Ovary (tissue), 9 donors: Measurements from ENCODE around the gene MTX2. TPM values are rescaled to one million over a fixed set of nuclear protein-coding genes. Genes with fewer than 3 reads are reported as not detected.

Experiments
- DNase-seq, 5 donors: peaks; one replicate each; pipeline ENCODE4 v3.0.0-alpha.2; 2019 to 2020
- H3K27ac ChIP-seq, 2 donors: fragments of 200-600 bp; one replicate each; pipeline versions ENCODE4 v1.5.1 to v1.8.0; 2019 to 2022
- H3K27me3 ChIP-seq: fragments of 200-600 bp; one replicate; pipeline ENCODE4 v1.8.0; 2022
- H3K36me3 ChIP-seq: fragments of 200-600 bp; sonication (generic); one replicate; pipeline ENCODE4 v1.5.1; 2019
- H3K4me1 ChIP-seq: one replicate; pipeline ENCODE4 v1.8.1; 2013; ENCODE audit warnings: mild to moderate bottlenecking, moderate library complexity; ENCODE audit not compliant: insufficient read depth
- H3K4me3 ChIP-seq: fragments of 200-600 bp; sonication (generic); one replicate; pipeline ENCODE4 v1.5.1; 2017
- H3K9me3 ChIP-seq, 2 donors: fragments of 200-600 bp in 1 of 2; sonication (generic) in 1 of 2; one replicate each; pipeline versions ENCODE4 v1.5.1 to v1.8.1; 2013 to 2019; ENCODE audit warnings: mild to moderate bottlenecking in 1 of 2, moderate library complexity in 1 of 2
- EP300 ChIP-seq: sonication (generic); formaldehyde crosslinking; IDR thresholded peaks from one replicate; pipeline ENCODE4 v1.6.1; 2017; ENCODE audit warnings: antibody characterized with exemption
- POLR2A ChIP-seq: fragments of 450-650 bp; IDR thresholded peaks from one replicate; pipeline ENCODE4 v1.6.1; 2017; ENCODE audit warnings: antibody characterized with exemption, mild to moderate bottlenecking, moderate library complexity
- WGBS, 3 donors: extraction: QIAGEN DNeasy Blood & Tissue Kit in 1 of 3; methylation state at CpG; one replicate each; pipeline versions ENCODE4 v1.1.5 to v1.1.7; 2013 to 2017; 5-methylcytosine and 5-hydroxymethylcytosine counted together
- intact Hi-C, 4 donors: fragments of 100-400 bp; cut with DNase I; formaldehyde crosslinking; loops; one replicate each; pipeline versions ENCODE4 v1.11.0 to v1.15.1; 2022 to 2023
- polyA plus RNA-seq, 2 donors: library from polyadenylated mRNA; stranded (reverse); fragments of 200-250 nt in 1 of 2; fragments of 350-450 nt in 1 of 2; fragmentation: Illumina TruSeq in 1 of 2; extraction: RNeasy Lipid Tissue Mini Kit (QIAGEN cat#74804) in 1 of 2; gene quantifications; one replicate each; pipeline ENCODE4 v1.2.3, GENCODE V29; 2013 to 2014
- total RNA-seq, 7 donors: library from RNA; depleted of rRNA in 2 of 7; stranded (reverse); fragments of >200 nt in 2 of 7; fragmentation: NEBNext Ultra II Directional in 3 of 7; extraction: Animal tissue kit (Norgen Biotek cat#: 25700) in 3 of 7; gene quantifications; one replicate each; pipeline versions ENCODE4 v1.1.0 to v1.2.4, GENCODE V29; 2016 to 2023
- TF ChIP-seq, protein P1 (sequence below), 3 donors: fragments of 450-650 bp in 2 of 3; fragments of 200-600 bp in 1 of 3; IDR thresholded peaks; one replicate each; pipeline versions ENCODE4 v1.5.1 to v1.8.0; 2016 to 2022; ENCODE audit warnings: antibody characterized with exemption in 3 of 3, mild to moderate bottlenecking in 1 of 3
- donor health status: DM: no; HTN: no; CAD: no; lungs with moderate emphysema.
- donor health status: DM: no; HTN: no; CAD: no.
- donor health status: Bipolar disorder and iron deficiency.
- donor health status: DM: yes; HTN: yes; CAD: no.
- donor health status: DM: no; HTN: no; CAD: no.
- donor health status: DM: yes; HTN: yes; CAD: no.

The MTX2 gene
- total and polyA plus RNA-seq, 9 donors: 15.2 to 36.8 (median 19.8) TPM

DNA sequence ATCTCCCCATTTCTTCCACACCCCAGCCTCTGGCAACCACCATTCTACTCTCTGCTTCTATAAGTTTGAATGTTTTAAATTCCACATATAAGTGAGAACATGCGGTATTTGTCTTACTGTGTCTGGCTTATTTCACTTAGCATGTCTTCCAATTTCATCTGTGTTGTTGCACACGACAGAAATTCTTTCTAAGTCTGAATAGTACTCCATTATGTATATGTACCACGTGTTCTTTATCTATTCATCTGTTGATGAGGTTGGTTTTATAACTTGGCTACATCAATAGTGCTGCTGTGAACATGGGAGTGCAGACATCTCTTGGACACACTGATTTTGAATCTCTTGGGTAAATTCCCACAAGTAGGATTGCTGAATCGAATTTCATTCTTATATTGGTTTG is 31.8 kb upstream of the MTX2 start:
- Histone ChIP-seq H3K9me3 (no peaks in the 10 kb centered on the region), H3K27me3 (no peaks in the 10 kb centered on the region), H3K4me3 (no peak overlapping the region), H3K36me3 (no peaks in the 10 kb centered on the region), H3K4me1 (no peaks in the 10 kb centered on the region), H3K27ac (no peak overlapping the region)
- TF ChIP-seq POLR2A (no peak), EP300 (no peak)
- TF ChIP-seq, protein P1, sequence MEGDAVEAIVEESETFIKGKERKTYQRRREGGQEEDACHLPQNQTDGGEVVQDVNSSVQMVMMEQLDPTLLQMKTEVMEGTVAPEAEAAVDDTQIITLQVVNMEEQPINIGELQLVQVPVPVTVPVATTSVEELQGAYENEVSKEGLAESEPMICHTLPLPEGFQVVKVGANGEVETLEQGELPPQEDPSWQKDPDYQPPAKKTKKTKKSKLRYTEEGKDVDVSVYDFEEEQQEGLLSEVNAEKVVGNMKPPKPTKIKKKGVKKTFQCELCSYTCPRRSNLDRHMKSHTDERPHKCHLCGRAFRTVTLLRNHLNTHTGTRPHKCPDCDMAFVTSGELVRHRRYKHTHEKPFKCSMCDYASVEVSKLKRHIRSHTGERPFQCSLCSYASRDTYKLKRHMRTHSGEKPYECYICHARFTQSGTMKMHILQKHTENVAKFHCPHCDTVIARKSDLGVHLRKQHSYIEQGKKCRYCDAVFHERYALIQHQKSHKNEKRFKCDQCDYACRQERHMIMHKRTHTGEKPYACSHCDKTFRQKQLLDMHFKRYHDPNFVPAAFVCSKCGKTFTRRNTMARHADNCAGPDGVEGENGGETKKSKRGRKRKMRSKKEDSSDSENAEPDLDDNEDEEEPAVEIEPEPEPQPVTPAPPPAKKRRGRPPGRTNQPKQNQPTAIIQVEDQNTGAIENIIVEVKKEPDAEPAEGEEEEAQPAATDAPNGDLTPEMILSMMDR (IDR thresholded peaks at IDR 0.05): no peak
- DNase-seq: no peak
- 64 to 72% (median 64%) methylated on average over 4 of the region's 4 CpGs for WGBS, 3 donors
- intact Hi-C loops: no loop called here

DNA sequence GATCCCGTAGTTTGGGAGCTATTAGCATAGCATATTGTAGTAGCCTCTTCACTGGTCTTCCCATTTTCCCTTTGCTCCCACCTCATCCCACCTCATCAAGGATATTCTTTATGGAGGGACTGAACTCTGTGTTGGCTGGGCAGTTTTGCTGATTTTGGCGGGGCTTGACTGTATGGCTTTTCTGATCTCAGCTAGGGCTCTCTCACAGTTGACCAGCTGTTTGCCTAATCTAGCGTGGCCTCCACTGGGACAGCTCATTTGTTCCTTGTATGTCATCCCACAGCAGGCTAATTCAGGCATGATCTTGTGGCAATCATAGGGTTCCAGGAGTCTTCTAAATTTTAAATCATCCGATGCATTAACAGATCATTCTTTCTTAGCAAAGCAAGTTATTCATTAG is 30.2 kb upstream of the MTX2 start:
- H3K27me3 ChIP-seq: no peaks in the 10 kb centered on the region
- no peak overlapping the region for H3K4me3 ChIP-seq
- TF ChIP-seq POLR2A (no peak), EP300 (no peak)
- TF ChIP-seq, protein P1 (IDR thresholded peaks at IDR 0.05): no peak
- H3K4me1 ChIP-seq: no peaks in the 10 kb centered on the region
- 93 to 94% (median 94%) methylated on average over 4 of the region's 4 CpGs for WGBS, 3 donors
- no peaks in the 10 kb centered on the region for H3K9me3 ChIP-seq
- DNase-seq: no peak
- no peaks in the 10 kb centered on the region for H3K36me3 ChIP-seq
- intact Hi-C loops: no loop called here
- H3K27ac ChIP-seq: no peak overlapping the region

DNA sequence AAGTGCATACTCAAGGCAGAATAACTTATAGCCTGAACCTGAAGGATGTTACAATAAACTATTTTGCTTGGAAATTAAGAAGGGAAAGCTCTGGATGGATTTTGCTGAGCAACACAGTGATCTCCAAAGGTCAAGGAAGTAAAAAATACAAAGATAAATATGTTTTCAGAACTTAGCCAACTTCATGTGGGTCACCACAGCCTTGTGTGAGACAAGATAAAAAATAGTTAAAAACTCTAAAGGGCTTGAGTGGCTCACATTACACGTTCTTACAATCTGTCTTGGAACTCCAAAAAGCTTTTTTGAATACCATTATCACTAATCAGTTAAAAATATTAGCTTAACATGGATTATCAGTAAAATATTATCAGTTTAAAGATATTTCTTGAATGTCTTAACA is 28.9 kb upstream of the MTX2 start:
- Histone ChIP-seq H3K4me1 (no peaks in the 10 kb centered on the region), H3K27ac (no peak overlapping the region), H3K4me3 (no peak overlapping the region), H3K27me3 (no peaks in the 10 kb centered on the region), H3K9me3 (no peaks in the 10 kb centered on the region), H3K36me3 (no peaks in the 10 kb centered on the region)
- TF ChIP-seq POLR2A (no peak), EP300 (no peak)
- TF ChIP-seq, protein P1 (IDR thresholded peaks at IDR 0.05): no peak
- DNase-seq: no peak
- 10 to 14% (median 12%) methylated on average over 1 of the region's 1 CpG for WGBS, 3 donors
- intact Hi-C loops: no loop called here

DNA sequence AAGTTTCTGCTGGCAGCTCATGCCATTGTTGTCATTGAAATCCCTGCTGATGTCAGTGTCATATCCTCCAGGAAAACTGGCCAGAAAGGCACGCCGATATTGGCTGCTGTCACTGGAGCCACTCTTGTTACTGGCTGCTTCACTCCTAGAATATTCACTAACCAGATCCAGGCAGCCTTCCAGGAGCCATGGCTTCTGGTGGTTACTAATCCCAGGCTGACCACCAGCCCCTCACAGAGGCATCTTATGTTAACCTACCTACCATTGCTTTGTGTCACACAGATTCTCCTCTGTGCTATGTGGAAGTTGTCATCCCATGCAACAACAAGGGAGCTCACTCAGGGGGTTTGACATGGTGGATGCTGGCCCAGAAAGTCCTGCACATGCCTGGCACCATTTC is 27.0 kb upstream of the MTX2 start:
- intact Hi-C loops: no loop called here
- no peak for DNase-seq
- 82 to 89% (median 85%) methylated on average over 2 of the region's 2 CpGs for WGBS, 3 donors
- no peak overlapping the region for H3K27ac ChIP-seq
- H3K9me3 ChIP-seq: no peaks in the 10 kb centered on the region
- no peak for TF ChIP-seq POLR2A
- TF ChIP-seq, protein P1 (IDR thresholded peaks at IDR 0.05): no peak
- no peak for TF ChIP-seq EP300
- no peak overlapping the region for H3K4me3 ChIP-seq
- H3K36me3 ChIP-seq: no peaks in the 10 kb centered on the region
- no peaks in the 10 kb centered on the region for H3K4me1 ChIP-seq
- H3K27me3 ChIP-seq: no peaks in the 10 kb centered on the region

DNA sequence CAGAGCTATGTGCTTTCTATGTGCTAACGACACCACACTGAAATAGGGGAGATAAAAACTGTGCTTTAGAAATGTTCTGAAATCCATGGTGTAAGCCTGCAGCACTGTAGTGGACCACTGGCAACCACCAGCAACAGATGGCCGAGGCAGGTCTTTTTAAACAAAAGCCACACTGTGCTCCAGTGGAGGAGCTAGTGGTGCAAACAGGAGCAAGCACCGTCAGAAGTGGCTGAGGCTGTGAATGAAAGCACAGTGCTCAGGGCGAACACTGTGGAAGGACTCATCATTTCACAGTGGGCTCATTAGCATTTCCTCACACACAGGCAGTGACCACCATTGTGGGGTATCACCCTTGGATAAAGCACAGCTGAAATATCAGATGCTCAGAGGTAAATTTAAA is 22.9 kb upstream of the MTX2 start:
- Histone ChIP-seq H3K4me1 (no peaks in the 10 kb centered on the region), H3K27ac (no peak overlapping the region), H3K36me3 (no peaks in the 10 kb centered on the region), H3K4me3 (no peak overlapping the region), H3K27me3 (no peaks in the 10 kb centered on the region), H3K9me3 (no peaks in the 10 kb centered on the region)
- intact Hi-C loops: no loop called here
- DNase-seq: no peak
- 41 to 52% (median 49%) methylated on average over 4 of the region's 4 CpGs for WGBS, 3 donors
- TF ChIP-seq EP300 (no peak), POLR2A (no peak)
- TF ChIP-seq, protein P1 (IDR thresholded peaks at IDR 0.05): no peak
